Measurements from ENCODE around the gene NRXN3.

The NRXN3 gene

DNA sequence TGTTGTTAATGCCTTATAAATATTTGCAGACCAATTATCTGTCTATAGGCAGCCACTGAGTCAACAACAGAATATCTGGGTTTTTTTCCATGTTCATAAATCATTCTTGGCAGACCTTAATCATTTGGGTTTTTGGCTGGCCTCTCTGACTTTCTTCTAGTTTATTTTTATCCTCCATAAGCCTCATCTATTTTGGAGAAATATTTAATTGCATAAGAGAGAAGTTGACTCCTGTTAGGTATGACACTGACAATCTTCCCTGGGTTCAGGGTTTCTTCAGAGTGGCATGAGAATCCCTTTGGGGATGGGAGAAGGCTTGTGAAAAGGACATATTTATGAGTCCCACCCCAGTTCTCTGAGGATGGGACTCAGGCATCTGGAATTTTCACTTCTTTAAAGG is 299.8 kb downstream of the NRXN3 start:
- TF ChIP-seq, protein P1, sequence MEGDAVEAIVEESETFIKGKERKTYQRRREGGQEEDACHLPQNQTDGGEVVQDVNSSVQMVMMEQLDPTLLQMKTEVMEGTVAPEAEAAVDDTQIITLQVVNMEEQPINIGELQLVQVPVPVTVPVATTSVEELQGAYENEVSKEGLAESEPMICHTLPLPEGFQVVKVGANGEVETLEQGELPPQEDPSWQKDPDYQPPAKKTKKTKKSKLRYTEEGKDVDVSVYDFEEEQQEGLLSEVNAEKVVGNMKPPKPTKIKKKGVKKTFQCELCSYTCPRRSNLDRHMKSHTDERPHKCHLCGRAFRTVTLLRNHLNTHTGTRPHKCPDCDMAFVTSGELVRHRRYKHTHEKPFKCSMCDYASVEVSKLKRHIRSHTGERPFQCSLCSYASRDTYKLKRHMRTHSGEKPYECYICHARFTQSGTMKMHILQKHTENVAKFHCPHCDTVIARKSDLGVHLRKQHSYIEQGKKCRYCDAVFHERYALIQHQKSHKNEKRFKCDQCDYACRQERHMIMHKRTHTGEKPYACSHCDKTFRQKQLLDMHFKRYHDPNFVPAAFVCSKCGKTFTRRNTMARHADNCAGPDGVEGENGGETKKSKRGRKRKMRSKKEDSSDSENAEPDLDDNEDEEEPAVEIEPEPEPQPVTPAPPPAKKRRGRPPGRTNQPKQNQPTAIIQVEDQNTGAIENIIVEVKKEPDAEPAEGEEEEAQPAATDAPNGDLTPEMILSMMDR (IDR thresholded peaks at IDR 0.05) = no peak

DNA sequence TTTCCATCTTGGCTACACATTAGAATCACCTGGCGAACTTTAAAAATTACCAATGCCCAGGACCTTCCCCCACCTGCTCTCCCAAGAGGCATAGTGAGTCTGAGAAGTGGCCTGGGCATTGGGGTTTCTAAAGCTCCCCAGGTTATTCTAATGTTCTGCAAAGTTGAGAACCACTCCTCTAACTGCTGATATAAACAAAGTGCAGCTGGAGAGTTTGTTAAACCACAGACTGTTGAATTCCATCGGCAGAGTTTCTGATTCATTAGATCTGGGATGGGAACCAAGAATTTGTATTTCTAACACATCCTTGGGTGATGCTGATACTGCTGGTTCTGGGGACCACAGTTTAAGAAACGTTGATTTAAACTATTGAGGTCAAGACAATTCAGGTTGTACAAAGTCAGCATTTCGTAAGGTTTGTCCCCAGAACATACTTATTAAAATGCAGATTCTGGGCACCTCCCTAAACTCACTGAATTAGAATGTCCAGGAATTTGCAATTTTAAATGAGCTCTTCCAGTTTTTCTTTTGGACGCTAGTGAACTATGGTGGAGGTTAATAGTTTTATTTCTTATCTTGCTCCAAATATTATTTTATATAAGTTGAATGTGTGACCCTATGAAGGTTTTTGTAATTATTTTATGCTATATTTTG is 309.1 kb downstream of the NRXN3 start:
- TF ChIP-seq, protein P1 (IDR thresholded peaks at IDR 0.05) = no peak

DNA sequence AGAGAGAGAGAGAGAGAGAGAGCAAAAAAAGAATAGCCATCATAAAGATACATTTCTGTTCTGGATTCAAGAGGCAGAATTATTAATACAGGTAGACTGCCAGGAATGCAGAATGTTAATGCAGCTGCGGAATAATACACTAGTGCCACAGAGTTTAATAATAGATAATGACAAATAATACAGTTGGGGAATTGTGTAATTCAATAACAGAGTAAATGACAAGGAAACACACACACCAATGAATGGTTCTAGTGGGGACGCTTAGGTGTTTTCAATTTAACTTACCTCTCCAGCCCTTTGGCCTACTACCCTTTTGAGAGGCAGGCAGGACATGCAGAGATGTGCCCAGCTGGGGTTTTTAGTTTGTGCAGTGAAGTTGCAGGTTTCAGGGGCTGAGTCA is 313.9 kb downstream of the NRXN3 start:
- TF ChIP-seq, protein P1 (IDR thresholded peaks at IDR 0.05) = no peak

DNA sequence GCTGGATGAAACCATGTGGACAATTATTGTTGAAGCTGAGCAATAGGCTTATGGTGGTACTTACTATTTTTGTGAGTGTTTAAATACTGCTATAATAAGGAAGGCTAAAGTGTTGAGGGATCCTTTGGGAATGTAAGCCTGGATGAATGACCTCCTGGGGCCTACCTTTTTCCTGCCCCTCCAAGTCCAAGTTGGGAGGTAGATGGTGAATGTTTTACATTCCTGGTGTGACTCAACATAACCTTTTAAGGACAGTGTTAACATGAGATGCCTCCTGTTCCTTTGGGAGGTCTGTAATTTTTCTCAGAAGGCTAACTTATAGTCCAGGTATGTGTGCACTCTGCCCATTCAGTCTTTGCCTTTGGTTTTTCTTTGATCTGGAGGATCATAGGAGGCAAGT is 315.9 kb downstream of the NRXN3 start:
- TF ChIP-seq, protein P1 (IDR thresholded peaks at IDR 0.05) = no peak

DNA sequence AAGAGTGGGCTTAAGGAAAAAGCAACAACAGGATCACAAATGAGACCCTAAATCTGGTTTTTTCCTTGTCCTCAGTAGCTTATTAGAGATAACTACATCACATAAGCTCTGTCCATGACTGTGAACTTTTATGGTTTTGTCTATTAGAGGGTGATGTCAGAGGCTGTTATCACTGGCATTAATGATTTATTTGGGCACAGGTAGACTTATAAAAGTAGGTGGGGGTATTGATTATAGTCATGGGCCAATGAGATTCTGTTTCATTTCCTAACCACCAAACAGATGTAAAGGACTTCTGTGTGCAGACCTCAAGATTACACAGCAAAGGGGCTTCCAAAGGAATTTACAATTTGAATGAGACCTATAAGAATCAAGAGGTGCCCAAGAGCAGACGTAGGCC is 316.4 kb downstream of the NRXN3 start:
- TF ChIP-seq, protein P1 (IDR thresholded peaks at IDR 0.05) = no peak

DNA sequence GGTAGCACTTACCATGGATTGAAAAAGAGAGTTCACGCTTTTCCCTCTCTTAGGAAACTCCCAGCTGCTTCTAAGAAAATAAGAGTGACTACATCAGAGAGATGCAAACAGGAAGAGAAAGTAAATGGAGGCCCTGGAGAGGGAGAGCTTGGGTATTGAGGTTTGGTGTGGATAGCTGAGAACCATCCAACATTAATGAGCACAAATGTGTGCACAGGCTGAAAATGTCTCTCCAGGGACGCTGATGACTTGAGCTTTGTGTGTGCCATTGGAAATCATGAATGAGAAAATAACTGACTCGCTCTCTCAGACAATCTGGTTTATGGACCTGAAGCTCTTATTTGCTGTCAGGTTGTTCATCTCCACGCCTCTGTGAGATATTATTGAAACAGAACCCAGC is 318.8 kb downstream of the NRXN3 start:
- TF ChIP-seq, protein P1 (IDR thresholded peaks at IDR 0.05) = no peak

DNA sequence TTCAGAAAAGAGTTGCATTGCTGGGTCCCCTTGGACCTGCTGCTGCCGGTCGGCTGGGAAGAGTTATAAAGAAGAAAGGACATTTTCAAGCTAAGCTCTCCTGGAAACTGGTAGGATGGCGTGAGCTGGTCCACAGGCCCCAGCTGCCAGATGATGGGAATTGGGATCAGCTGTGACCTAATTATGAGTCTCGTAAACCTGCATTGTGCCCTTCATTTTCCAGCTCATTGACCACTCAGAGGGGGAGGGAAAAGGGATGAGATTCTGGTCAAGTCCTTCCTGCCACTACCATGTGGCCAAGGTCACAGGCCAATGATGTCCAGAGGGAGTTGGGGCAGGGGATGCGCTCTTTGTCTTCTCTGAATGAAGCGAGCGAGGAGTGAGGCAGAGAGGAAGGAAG is 320.9 kb downstream of the NRXN3 start:
- TF ChIP-seq, protein P1 (IDR thresholded peaks at IDR 0.05) = no peak

DNA sequence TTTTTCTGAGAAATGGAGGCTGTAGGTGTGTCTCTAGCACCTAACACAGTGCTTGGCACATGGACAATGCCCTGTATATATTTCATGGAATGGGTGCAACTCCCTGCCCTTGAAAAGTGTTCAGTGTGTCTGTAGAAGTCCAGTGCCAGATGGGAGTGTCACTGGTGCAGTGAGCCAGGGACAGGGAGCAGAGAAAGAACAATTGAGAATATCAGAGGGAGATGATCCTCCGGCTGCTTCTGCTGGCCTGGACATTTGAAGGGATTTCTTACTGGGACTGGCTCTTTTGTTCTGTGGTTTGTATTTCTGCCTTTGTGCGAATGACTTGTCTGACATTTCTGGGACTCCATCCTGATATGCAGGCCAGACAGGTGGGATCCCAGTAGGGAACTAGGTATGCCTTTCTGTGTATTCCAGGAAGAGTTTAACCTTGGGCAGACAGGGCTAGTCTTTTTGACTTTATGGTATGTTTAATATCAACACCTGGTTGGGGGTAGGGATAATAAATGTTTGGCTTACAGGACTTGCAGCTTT is 328.0 kb downstream of the NRXN3 start:
- TF ChIP-seq, protein P1 (IDR thresholded peaks at IDR 0.05) = no peak

Data from LNCAP (cell line).